TTC549 (cell line): ENCODE data around the gene MAPKAP1.

Source experiments
- FAIRE-seq: peaks from 2 replicates; lab custom pipeline; 2012; peaks lifted over from hg19 to GRCh38; lab: Jason Lieb, UNC

The MAPKAP1 gene

GRCh38 chr9:125479846-125480615 lies 227.0 kb downstream of the MAPKAP1 start:
- no peak for FAIRE-seq

GRCh38 chr9:125477089-125477544 lies 229.9 kb downstream of the MAPKAP1 start:
- FAIRE-seq, result no peak

GRCh38 chr9:125476645-125477044 lies 230.4 kb downstream of the MAPKAP1 start:
- FAIRE-seq, result no peak

- no peak for FAIRE-seq
Observed at GRCh38 chr9:125475385-125475784, 231.6 kb downstream of the MAPKAP1 start.

GRCh38 chr9:125472926-125473701 lies 233.9 kb downstream of the MAPKAP1 start:
- no peak for FAIRE-seq

- FAIRE-seq, result no peak
Observed at GRCh38 chr9:125472562-125472925, 234.5 kb downstream of the MAPKAP1 start.

- FAIRE-seq, result no peak
Observed at GRCh38 chr9:125470767-125471580, 236.0 kb downstream of the MAPKAP1 start.

- FAIRE-seq, result no peak
Observed at GRCh38 chr9:125470189-125470588, 236.8 kb downstream of the MAPKAP1 start.

GRCh38 chr9:125468646-125469045 lies 238.4 kb downstream of the MAPKAP1 start:
- FAIRE-seq, result no peak

- no peak for FAIRE-seq
Observed at GRCh38 chr9:125467116-125467740, 239.8 kb downstream of the MAPKAP1 start.

GRCh38 chr9:125466411-125466810 lies 240.6 kb downstream of the MAPKAP1 start:
- no peak for FAIRE-seq

- FAIRE-seq, result no peak
Observed at GRCh38 chr9:125464591-125465385, 242.2 kb downstream of the MAPKAP1 start.

- FAIRE-seq, result no peak
Observed at GRCh38 chr9:125463926-125464325, 243.1 kb downstream of the MAPKAP1 start.

- no peak for FAIRE-seq
Observed at GRCh38 chr9:125462861-125463291, 244.1 kb downstream of the MAPKAP1 start.

- FAIRE-seq, result no peak
Observed at GRCh38 chr9:125461636-125462190, 245.3 kb downstream of the MAPKAP1 start.

GRCh38 chr9:125460883-125461635 lies 245.9 kb downstream of the MAPKAP1 start:
- no peak for FAIRE-seq

- FAIRE-seq, result no peak
Observed at GRCh38 chr9:125460346-125460745, 246.7 kb downstream of the MAPKAP1 start.

GRCh38 chr9:125457357-125457756 lies 249.7 kb downstream of the MAPKAP1 start:
- FAIRE-seq, result no peak

- no peak for FAIRE-seq
Observed at GRCh38 chr9:125455876-125456275, 251.1 kb downstream of the MAPKAP1 start.

GRCh38 chr9:125455132-125455531 lies 251.9 kb downstream of the MAPKAP1 start:
- FAIRE-seq, result no peak
